ENCODE results near the gene SF1. TPM values are rescaled to one million over a fixed set of nuclear protein-coding genes. Genes with fewer than 3 reads are reported as not detected.

The SF1 gene
- total RNA-seq, 1 donor from 2014 or later, result 366 TPM

GRCh38 chr11:64753380-64754123 is 24.8 kb downstream of the SF1 start:
- intact Hi-C loops (cut with DNase I), result no loop called here
- ATAC-seq (no peak), DNase-seq (ENCODE audit: low spot score) (peak; percentile 59)

GRCh38 chr11:64753019-64753379 is 25.3 kb downstream of the SF1 start:
- intact Hi-C loops (cut with DNase I), result no loop called here
- ATAC-seq (no peak), DNase-seq (ENCODE audit: low spot score) (peak; percentile 34)

DNA sequence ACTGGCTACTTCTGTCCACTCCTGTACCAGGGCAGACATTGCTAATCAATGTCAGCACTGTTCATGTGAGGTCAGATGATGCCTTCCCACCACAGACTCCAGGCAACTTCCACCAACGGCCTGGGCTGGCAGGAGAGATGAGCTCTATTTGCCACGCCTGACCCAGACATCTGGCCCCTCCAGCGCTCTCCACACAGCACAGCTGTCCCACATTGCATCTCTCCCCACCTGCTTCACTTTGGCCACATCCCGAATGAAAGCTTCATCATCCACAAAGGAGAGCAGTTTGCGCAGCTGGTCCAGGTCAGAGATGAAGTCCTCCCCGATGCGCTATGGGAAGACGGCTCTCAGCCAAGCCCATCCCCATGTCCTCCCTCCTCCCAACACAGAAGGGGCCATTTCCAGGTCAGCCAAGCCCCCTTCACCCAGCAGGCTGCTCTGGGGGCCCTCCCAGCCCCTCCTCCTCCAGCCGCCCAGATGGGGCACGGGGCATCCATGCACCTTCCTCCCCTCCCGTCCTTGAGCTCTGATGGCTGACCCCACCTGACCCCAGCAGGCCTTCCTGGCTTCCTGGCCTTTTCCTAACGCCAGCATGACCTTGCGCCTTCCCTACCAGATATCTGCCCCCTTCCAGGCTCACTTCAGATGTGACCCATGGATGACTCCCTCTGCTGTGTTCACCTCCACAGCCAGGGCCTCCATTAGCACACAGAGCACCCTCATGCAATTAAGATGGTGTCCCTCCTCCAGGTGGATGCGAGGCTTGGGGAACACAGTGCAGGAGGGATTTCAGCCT is 26.0 kb downstream of the SF1 start:
- intact Hi-C loops (cut with DNase I), result no loop called here

DNA sequence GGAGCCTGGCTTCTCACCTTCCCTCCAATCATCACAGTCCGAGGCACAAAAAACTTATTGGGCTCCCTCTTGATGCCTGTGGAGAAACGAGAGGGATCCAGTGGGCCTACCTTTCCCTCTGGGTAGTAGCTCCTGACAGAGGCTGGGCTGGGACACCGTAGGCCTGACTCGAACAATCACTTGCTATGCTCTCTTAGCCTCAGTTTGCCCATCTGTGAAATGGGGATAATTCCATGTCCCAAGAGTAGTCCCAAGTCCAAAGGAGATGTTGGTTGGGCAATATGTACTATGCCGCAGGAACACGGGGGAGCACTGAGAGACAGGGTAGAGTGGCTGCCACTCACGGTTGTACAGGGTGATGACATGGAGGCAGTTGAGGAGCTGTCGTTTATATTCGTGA is 26.8 kb downstream of the SF1 start:
- intact Hi-C loops (cut with DNase I), result no loop called here
- no peak for DNase-seq (ENCODE audit: low spot score)
- no peak for ATAC-seq

More for the DNA sequence above, 26.0 kb downstream of the SF1 start:
- DNase-seq (ENCODE audit: low spot score) (peak; percentile 43), ATAC-seq (no peak)

DNA sequence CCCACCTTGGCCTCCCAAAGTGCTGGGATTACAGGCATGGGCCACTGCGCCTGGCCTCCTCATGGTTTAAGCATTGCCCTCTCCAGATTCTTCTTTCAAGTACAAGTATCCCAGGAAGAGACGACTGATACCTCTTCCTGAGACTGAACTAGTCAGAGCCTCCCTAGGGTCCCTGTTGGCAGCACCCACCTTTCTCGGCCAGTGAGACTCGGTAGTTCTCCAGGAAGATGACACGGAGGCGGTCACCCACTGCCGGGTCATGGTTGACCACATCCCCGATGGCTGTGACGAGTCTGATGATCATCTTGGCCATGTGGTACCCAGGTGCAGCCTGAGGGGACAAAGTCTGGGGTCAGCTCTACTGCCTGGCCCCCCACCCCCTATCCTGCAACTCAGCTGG is 27.2 kb downstream of the SF1 start:
- DNase-seq (ENCODE audit: low spot score) (no peak), ATAC-seq (no peak)
- intact Hi-C loops (cut with DNase I), result no loop called here

DNA sequence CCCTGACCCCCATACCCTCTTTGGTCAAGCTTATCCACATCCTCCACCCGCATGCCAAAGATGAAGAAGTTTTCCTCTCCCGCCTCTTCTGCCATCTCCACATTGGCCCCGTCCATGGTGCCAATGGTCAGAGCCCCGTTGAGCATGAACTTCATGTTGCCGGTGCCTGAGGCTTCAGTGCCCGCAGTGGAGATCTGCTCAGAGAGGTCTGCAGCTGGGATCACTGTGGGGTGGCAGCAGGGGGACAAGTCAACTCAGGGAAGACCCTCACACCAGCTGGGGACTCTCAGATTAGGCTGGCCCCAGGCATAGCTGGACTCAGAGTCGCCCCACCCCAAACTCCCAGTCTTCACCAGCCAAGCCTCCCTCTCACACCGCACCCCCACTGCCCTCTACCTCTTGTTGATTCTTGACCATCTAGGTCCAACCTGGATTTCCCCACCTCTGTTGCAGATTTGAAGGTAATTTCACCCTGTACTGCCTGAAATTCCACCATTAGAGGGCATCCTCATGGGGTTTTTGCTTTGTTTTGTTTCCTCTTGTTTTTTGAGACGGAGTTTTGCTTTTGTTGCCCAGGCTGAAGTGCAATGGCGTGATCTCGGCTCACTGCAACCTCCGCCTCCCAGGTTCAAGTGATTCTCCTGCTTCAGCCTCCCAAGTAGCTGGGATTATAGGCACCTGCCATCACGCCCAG is 27.8 kb downstream of the SF1 start:
- no peak for DNase-seq (ENCODE audit: low spot score)
- intact Hi-C loops (cut with DNase I), result no loop called here
- no peak for ATAC-seq

DNA sequence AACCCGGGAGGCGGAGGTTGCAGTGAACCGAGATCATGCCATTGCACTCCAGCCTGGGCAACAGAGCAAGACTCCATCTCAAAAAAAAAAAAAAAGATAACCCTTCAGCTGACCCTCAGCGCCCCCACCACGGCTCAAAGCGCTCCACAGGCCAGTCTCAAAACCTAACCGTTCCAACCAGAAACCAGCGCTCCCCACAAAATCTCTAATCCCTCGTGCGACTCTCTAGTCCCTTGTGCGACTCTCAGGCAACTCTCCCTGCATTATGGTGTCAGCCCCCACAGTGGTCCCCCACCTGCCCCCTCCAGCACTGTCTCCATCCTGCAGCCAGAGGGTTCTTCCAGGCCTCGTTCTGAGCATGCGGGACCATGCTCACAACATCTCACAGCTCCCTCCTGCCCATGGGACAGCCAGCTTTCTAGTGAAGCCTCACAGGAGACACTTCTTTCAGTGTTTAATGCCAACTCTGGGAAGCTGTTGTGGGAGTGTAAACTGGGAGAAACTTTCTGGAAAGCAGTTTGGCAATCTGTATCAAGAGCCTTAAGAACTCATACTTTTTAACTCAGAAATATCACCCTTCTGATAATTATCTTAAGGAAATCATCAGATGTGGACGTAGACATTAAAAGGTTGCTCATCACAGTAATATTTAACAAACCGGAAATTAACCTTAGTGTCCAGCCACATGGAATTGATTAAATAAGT is 30.2 kb downstream of the SF1 start:
- intact Hi-C loops (cut with DNase I), result loop anchor here (5.0 kb wide), 1 partner anchor 1456 kb away; no protein-coding TSS in a partner anchor
- DNase-seq (ENCODE audit: low spot score) (no peak), ATAC-seq (no peak)

DNA sequence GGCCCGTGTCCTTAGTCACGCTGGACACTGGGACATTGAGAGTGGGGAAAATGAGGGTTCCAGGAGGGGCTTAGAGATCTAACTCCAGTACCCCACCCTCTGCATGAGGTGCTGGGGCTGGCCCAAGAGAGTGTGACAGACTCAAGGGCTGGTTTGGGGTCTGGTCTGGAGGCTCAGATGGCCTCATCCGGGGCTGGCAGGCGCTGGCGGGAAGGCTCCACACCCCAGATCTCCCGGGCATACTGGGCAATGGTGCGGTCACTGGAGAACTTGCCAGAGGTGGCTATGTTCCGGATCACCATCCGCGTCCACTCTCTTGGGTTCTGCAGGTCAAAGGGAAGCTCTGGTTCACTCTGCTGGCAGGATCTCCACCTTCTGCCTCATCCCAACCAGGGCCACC is 31.9 kb downstream of the SF1 start:
- ATAC-seq, result no peak
- intact Hi-C loops (cut with DNase I), result loop anchor here (5.0 kb wide), 1 partner anchor 1454 kb away; no protein-coding TSS in a partner anchor
- DNase-seq (ENCODE audit: low spot score), result no peak

DNA sequence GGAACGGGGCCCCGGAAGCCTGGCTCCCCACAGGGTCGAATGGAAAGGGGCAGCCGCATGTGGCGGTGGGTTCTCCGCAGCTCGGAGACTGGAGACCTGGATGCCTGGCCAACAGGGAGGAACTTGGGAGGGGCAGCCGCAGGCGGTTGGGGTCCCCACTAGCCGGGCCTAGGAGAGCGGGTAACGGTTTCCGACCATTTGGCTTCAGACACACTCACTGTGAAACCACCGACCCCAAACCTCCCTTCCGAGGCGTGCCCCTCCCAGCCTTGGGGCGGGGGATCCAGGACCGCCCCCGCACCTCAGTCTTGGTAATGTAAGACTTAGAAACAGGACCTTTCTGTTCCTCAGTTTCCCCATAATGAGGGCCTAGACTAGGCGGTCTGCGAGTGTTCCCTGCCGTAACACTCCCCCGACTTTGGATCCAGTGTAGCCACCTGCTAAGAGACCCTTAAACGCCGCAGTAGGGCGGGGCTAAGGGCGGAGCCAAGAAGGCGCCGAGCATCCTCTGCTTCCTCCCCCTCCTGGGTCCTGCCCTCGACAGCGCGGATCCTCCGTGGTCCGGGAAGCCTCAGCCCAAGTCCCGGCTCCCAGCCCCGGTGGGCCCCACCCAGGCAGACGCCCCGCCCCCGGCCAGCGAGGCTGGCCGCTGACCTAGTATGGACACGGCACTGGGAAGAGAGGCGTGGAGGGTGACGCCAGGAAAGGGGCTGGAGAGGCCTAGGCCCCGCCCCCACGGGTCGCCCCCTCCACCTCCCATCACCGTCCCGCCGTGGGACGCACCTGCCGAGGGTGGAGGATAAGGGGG is 32.6 kb downstream of the SF1 start:
- intact Hi-C loops (cut with DNase I), result loop anchor here (5.0 kb wide), 1 partner anchor 1453 kb away; no protein-coding TSS in a partner anchor
- DNase-seq (ENCODE audit: low spot score), result peak; percentile 88
- peak; percentile 78 for ATAC-seq

DNA sequence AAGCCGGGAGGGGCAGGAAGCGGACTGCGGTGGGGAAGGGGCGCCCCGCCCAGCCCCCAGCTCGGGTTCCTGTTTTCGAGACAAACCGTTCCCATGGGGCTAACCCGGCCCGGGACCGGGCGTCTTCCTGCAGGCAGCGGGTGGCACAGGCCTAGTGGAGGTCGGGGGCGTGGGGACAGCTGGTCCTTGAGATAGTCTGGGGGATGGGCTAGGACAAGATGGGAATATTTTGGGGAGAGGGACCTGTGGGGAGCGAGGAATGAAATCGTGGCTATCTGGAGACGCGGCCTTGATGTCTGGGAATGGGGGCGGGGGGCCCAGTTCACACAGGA is 33.2 kb downstream of the SF1 start:
- DNase-seq (ENCODE audit: low spot score), result peak; percentile 84
- ATAC-seq, result peak; percentile 4
- intact Hi-C loops (cut with DNase I), result loop anchor here (5.0 kb wide), 1 partner anchor 1453 kb away; no protein-coding TSS in a partner anchor

- no peak for DNase-seq (ENCODE audit: low spot score)
- intact Hi-C loops (cut with DNase I), result loop anchor here (5.0 kb wide), 1 partner anchor 1452 kb away; no protein-coding TSS in a partner anchor
- no peak for ATAC-seq
Measured at GRCh38 chr11:64744544-64745188, 33.7 kb downstream of the SF1 start.

DNA sequence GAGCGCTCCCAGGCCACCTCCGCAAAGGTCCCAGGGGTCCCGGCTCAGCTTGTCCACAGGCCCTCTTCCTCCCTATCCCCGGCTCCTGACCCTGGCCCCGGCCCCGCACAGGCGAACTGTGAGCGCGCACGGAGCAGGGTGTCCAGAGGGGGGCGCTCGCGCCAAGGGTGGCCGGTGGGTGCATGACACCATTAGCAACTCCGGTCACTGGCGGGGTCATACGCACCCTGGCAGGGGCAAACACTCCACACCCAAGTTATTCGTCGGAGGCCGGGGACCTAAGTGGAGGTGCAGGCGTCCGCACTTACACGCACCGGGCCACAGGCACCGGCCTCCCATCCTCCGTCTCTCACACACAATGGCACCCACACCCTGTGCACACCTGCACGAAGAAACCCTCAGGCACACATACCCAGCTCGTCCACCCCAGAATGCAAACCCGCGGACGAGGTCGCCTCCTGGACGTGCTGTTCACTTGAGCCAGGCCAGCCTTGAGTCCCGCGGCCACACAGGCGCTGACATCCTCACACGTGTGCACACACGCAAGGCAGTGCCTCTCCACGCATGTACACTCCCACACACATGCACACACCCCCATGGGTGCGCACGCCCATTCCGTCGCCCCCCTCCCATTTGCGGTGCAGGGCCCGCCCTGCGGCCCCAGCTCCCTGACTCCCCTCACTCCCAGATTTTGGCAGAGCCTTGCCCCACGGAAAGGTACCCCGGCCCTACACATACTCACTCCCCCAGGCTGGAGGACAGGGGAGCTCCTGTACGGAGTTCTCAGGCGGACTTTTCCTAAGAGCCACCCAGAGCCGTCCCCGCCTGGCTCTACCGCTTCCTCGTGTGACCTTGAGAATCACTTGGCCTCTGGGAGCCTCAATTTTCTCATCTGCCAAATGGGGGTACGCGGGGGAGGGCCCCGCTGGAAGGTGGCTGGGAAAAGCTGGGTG is 34.5 kb downstream of the SF1 start, which contains the start of gene RASGRP2:
Gene RASGRP2 (minus strand): TSS at position 552 of the 953 bp plus-strand sequence. CDS start 1,276 bp downstream, outside the sequence.
- intact Hi-C loops (cut with DNase I), result no loop called here
- DNase-seq (ENCODE audit: low spot score) (peak; percentile 89), ATAC-seq (peak; percentile 55)

GRCh38 chr11:64742889-64743590 is 35.3 kb downstream of the SF1 start:
- ATAC-seq (peak; percentile 61), DNase-seq (ENCODE audit: low spot score) (peak; percentile 84)
- intact Hi-C loops (cut with DNase I), result no loop called here

GRCh38 chr11:64742087-64742888 is 36.1 kb downstream of the SF1 start:
- no peak for DNase-seq (ENCODE audit: low spot score)
- intact Hi-C loops (cut with DNase I), result no loop called here
- peak; percentile 0 for ATAC-seq

DNA sequence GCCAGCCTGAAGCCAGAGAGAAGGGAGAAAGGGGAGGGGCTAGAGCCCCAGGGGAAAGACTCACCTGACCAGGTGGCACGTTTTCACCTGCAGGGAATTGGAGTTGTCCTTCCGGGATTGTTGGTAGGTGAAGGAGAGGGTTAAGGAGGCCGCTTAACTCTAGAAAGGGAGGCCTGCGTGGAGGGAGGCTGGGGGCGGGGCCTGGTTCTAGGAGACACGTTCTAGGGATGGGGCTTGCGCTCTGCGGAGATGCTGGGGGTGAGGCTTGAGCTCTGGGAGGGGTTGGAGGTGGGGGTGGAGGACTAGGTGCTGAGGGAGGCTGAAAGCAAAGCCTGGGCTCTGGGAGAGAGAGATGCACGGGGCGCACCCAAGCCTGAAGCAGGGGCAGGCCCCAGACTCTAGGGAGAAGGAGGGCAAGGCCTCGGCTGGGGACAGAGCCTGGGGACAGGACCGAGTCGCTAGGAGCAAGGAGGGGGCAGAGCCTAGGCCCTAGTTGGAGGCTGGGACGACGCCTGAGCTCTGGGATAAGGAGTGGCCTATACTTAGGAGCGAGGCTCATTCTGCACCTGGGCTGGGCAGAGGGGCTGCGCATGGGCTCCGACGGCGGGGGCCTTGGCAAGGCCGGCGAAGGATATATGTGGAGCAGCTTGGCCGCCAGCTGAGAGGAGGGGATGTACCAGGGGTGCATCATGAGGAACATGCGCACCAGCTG is 36.8 kb downstream of the SF1 start:
- intact Hi-C loops (cut with DNase I), result no loop called here
- no peak for ATAC-seq
- no peak for DNase-seq (ENCODE audit: low spot score)

Data from sciatic nerve (tissue), 2 donors.